SK-N-SH (cell line): Measurements from ENCODE around the gene TSTD1. TPM values are rescaled to one million over a fixed set of nuclear protein-coding genes. Genes with fewer than 3 reads are reported as not detected.

Experiments used
- CTCF ChIA-PET: fragments of 300-600, 350-600 bp; formaldehyde crosslinking; extraction: SDS; loops from one replicate; lab custom pipeline; 2021; lab: Yijun Ruan, JAX
- POLR2A ChIA-PET: fragments of 350-600 bp; sonication (Branson Sonifier 250); formaldehyde crosslinking; extraction: SDS; loops from one replicate; lab custom pipeline; 2020; ENCODE audit warnings: antibody characterized with exemption, inconsistent platforms; lab: Yijun Ruan, JAX
- DNase-seq: peaks from one replicate; pipeline ENCODE4 v3.0.0; 2012
- H2AFZ ChIP-seq: fragments of 200-600 bp; sonication (generic); 2 replicates; pipeline ENCODE4 v1.8.1; 2016; ENCODE audit warnings: antibody characterized with exemption, mild to moderate bottlenecking, low read depth
- H3F3A ChIP-seq: fragments of 200-600 bp; sonication (generic); replicated peaks from 2 replicates; pipeline ENCODE3; 2016; ENCODE audit warnings: antibody characterized with exemption, mild to moderate bottlenecking; ENCODE audit not compliant: insufficient read depth
- H3K27ac ChIP-seq, 2 experiments: fragments of 200-500 bp in 1 of 2; fragments of 200-600 bp in 1 of 2; sonication (Bioruptor generic) in 1 of 2; sonication (generic), shearing (Covaris generic) in 1 of 2; 2 replicates each; pipeline versions ENCODE4 v1.5.1 to v1.6.1; 2014 to 2016; ENCODE audit warnings: low read depth in 2 of 2, inconsistent platforms in 1 of 2, low read length in 1 of 2, mild to moderate bottlenecking in 1 of 2, mixed read lengths in 1 of 2
- H3K27me3 ChIP-seq: fragments of 200-600 bp; sonication (generic), shearing (Covaris generic); 2 replicates; pipeline ENCODE4 v1.6.1; 2016; ENCODE audit warnings: mixed run types; ENCODE audit not compliant: insufficient read depth
- H3K36me3 ChIP-seq, 2 experiments: fragments of 200-500 bp in 1 of 2; fragments of 200-600 bp in 1 of 2; sonication (Bioruptor generic) in 1 of 2; sonication (generic) in 1 of 2; replicated peaks in 1 of 2; 2 replicates each; pipeline versions ENCODE3 to v1.5.1; 2014 to 2016; ENCODE audit warnings: low read length in 1 of 2, mild to moderate bottlenecking in 1 of 2; ENCODE audit not compliant: insufficient read depth in 2 of 2, control insufficient read depth in 1 of 2
- H3K4me1 ChIP-seq, 2 experiments: fragments of 200-500 bp in 1 of 2; fragments of 200-600 bp in 1 of 2; sonication (Bioruptor generic) in 1 of 2; sonication (generic), shearing (Covaris generic) in 1 of 2; 2 replicates each; pipeline versions ENCODE4 v1.5.1 to v1.6.1; 2014 to 2016; ENCODE audit warnings: low read depth in 1 of 2, low read length in 1 of 2, mixed run types in 1 of 2; ENCODE audit not compliant: insufficient read depth in 2 of 2, control insufficient read depth in 1 of 2
- H3K4me2 ChIP-seq: fragments of 200-600 bp; sonication (generic), shearing (Covaris generic); 2 replicates; pipeline ENCODE4 v1.6.1; 2017; ENCODE audit warnings: mixed run types
- H3K4me3 ChIP-seq, 2 experiments: fragments of 200-500 bp in 1 of 2; fragments of 200-600 bp in 1 of 2; sonication (Bioruptor generic) in 1 of 2; sonication (generic), shearing (Covaris generic) in 1 of 2; 2 replicates each; pipeline versions ENCODE4 v1.5.1 to v1.8.1; 2014 to 2016; ENCODE audit warnings: low read depth in 2 of 2, inconsistent platforms in 1 of 2, low read length in 1 of 2, mild to moderate bottlenecking in 1 of 2, mixed read lengths in 1 of 2, moderate library complexity in 1 of 2
- H3K79me2 ChIP-seq: fragments of 200-600 bp; sonication (generic); 2 replicates; pipeline ENCODE4 v1.8.1; 2017; ENCODE audit warnings: mild to moderate bottlenecking; ENCODE audit not compliant: insufficient read depth
- H3K9ac ChIP-seq: fragments of 200-600 bp; sonication (generic); 2 replicates; pipeline ENCODE4 v1.6.1; 2017; ENCODE audit warnings: mixed run types
- H3K9me2 ChIP-seq: fragments of 200-600 bp; sonication (generic); 2 replicates; pipeline ENCODE4 v1.6.1; 2017; ENCODE audit warnings: mixed run types
- H3K9me3 ChIP-seq: fragments of 200-600 bp; sonication (generic); 2 replicates; pipeline ENCODE4 v1.6.1; 2017; ENCODE audit warnings: mixed run types, mild to moderate bottlenecking, moderate library complexity
- H4K20me1 ChIP-seq: fragments of 200-600 bp; sonication (generic); 2 replicates; pipeline ENCODE4 v1.6.1; 2017; ENCODE audit warnings: mild to moderate bottlenecking, mixed run types; ENCODE audit not compliant: insufficient read depth
- EP300 ChIP-seq, 2 experiments: IDR thresholded peaks; 2 replicates each; pipeline versions ENCODE4 v1.4.0 to v1.6.1; 2012; ENCODE audit warnings: borderline replicate concordance in 1 of 2, low read depth in 1 of 2, low read length in 1 of 2
- EZH2phosphoT487 ChIP-seq: fragments of 200-600 bp; sonication (generic); IDR thresholded peaks from 2 replicates; pipeline ENCODE4 v1.6.1; 2017; ENCODE audit warnings: low read depth, mixed run types, mild to moderate bottlenecking, antibody characterized with exemption, moderate library complexity, borderline replicate concordance
- FOXJ3 ChIP-seq: sonication (generic); formaldehyde crosslinking; IDR thresholded peaks from 2 replicates; pipeline ENCODE4 v1.5.1; 2020; ENCODE audit warnings: mild to moderate bottlenecking, missing genetic modification reagents
- FOXM1 ChIP-seq: IDR thresholded peaks from 2 replicates; pipeline ENCODE4 v1.4.0; 2012; ENCODE audit warnings: low read depth, mild to moderate bottlenecking
- JUND ChIP-seq: IDR thresholded peaks from 2 replicates; pipeline ENCODE4 v1.4.0; 2012
- MEF2A ChIP-seq: IDR thresholded peaks from 2 replicates; pipeline ENCODE4 v1.4.0; 2012; ENCODE audit warnings: low read depth, borderline replicate concordance
- NFIC ChIP-seq: IDR thresholded peaks from 2 replicates; pipeline ENCODE4 v1.4.0; 2012; ENCODE audit warnings: borderline replicate concordance
- NRF1 ChIP-seq: IDR thresholded peaks from 2 replicates; pipeline ENCODE4 v1.6.1; 2012; ENCODE audit warnings: low read depth, mild to moderate bottlenecking, low read length
- PBX3 ChIP-seq: IDR thresholded peaks from 2 replicates; pipeline ENCODE4; 2012
- POLR2AphosphoS5 ChIP-seq: IDR thresholded peaks from 2 replicates; pipeline ENCODE4 v1.6.1; 2012; ENCODE audit warnings: low read depth, low read length
- RXRA ChIP-seq: IDR thresholded peaks from 2 replicates; pipeline ENCODE4 v1.4.0; 2012; ENCODE audit warnings: low read depth, mild to moderate bottlenecking, borderline replicate concordance
- SMC3 ChIP-seq: IDR thresholded peaks from 2 replicates; pipeline ENCODE4 v1.6.1; 2012; ENCODE audit warnings: low read depth, low read length, improper control_type of control experiment
- TCF12 ChIP-seq: IDR thresholded peaks from 2 replicates; pipeline ENCODE4 v1.4.0; 2012
- YY1 ChIP-seq: IDR thresholded peaks from 2 replicates; pipeline ENCODE4 v1.4.0; 2012; ENCODE audit warnings: low read depth, mild to moderate bottlenecking
- ZBTB33 ChIP-seq: IDR thresholded peaks from 2 replicates; pipeline ENCODE4 v1.4.0; 2012; ENCODE audit warnings: low read depth, borderline replicate concordance
- WGBS: methylation state at CpG from one replicate; pipeline ENCODE4 v1.1.6; 2017; ENCODE audit warnings: low lambda C conversion rate; 5-methylcytosine and 5-hydroxymethylcytosine counted together
- polyA plus RNA-seq, 3 experiments: library from polyadenylated mRNA; depleted of rRNA; stranded (reverse); fragments of >200 nt; gene quantifications; 2 replicates each; pipeline ENCODE4 v1.2.3, GENCODE V29; 2012
- TF ChIP-seq, protein P1 (sequence below): IDR thresholded peaks from 2 replicates; pipeline ENCODE4 v1.6.1; 2012; ENCODE audit warnings: mild to moderate bottlenecking, low read depth, low read length, moderate library complexity

Gene TSTD1
- polyA plus RNA-seq, 1 of the 3 experiments (the other 2 are of a cell fraction), result 93.9 TPM

DNA sequence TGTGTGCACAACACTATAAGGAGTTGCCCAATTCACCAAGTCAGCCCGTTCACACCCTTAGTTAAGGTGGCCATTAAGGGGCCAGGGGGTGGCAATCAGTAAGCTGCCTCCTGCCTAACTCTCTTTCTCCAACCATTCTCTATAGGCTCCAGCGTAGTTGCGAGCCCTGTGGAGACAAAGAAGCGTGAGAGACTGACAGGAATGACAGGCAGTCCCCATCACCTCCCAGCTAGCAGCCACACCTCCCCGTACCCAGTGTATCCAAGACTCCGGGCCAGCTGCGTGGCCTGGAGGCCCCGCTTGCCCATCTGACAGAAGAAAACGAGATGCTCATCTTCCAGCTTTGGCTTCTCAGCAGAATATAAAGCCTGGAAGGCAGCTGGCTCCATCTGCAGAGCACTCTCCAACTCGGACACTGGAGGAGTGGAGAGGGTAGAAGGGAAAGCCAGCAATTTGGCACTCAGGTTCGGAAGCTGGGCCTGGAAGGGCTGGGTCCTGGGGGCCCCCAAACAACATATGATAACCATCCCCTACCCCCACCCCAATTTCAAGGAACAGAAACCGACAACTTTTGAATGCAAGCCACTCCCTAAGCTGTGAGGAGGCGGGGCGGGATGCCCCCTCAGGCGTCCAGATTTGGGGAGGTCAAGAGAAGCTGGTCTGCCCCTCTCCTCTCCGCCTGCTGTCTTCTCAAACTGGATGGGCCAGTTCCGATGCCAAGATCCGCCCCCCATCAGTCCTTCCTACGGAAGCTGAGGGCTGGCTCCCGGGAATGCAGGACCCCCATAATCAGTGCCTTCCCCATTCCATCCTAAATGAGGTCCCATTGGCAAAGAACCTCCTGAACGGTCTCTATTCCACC is 872 bp downstream of the TSTD1 start:
- Histone ChIP-seq H3K27ac (peak overlapping the region in 1 of 2 experiments; percentile 54; a peak in 1 of 4 replicates), H3K4me3 (peak overlapping the region; percentile 55 to 60), H3K4me2 (peak overlapping the region; percentile 74), H3K36me3 (peaks cover 17 to 33% of the 10 kb centered on the region in 2 experiments), H3K9me2 (no peaks in the 10 kb centered on the region), H3K27me3 (no peaks in the 10 kb centered on the region), H4K20me1 (no peaks in the 10 kb centered on the region), H3F3A (no peaks in the 10 kb centered on the region), H3K4me1 (peaks cover 0 to 4% of the 10 kb centered on the region in 2 experiments; a peak in 1 of 4 replicates), H3K9ac (peak overlapping the region; percentile 66), H3K9me3 (no peaks in the 10 kb centered on the region), H2AFZ (peak overlapping the region; percentile 74; the same call in 1 of the 2 replicates), H3K79me2 (peaks cover 6% of the 10 kb centered on the region; the same call in 1 of the 2 replicates)
- ChIA-PET POLR2A (interaction anchor here (0.7 to 1.7 kb wide), 3 partner anchors 8 to 264 kb away, joined by 3 to 11 read pairs (median 4); partner anchors contain the start of gene USF1), CTCF (interaction anchor here (0.6 to 6.9 kb wide), 7 partner anchors 9 to 101 kb away, joined by 3 to 43 read pairs (median 6); partner anchors contain the start of gene KLHDC9)
- WGBS, result 65% methylated on average over 21 of the region's 21 CpGs
- TF ChIP-seq RXRA (no peak), ZBTB33 (no peak), FOXM1 (no peak), SMC3 (no peak), NFIC (no peak), EP300 (IDR thresholded peaks at IDR 0.05; ENCODE audit: borderline replicate concordance in 1 of 2, low read depth in 1 of 2, low read length in 1 of 2) (no peak)
- DNase-seq, result no peak

GRCh38 chr1:161033751-161034150 is 5.0 kb downstream of the TSTD1 start:
- no peak overlapping the region for H3K4me3 ChIP-seq
- ChIA-PET CTCF (interaction anchor here (0.9 to 1.3 kb wide), 2 partner anchors 9 to 32 kb away, joined by 3 to 4 read pairs; no protein-coding TSS in a partner anchor), POLR2A (no interaction called here)
- no peaks in the 10 kb centered on the region for H4K20me1 ChIP-seq
- TF ChIP-seq TCF12, result no peak
- TF ChIP-seq NRF1, result no peak
- TF ChIP-seq PBX3, result no peak
- TF ChIP-seq FOXM1, result no peak
- no peak for TF ChIP-seq JUND
- no peak for TF ChIP-seq FOXJ3
- no peak for TF ChIP-seq EZH2phosphoT487
- no peak for TF ChIP-seq POLR2AphosphoS5
- TF ChIP-seq YY1, result no peak
- no peak for TF ChIP-seq MEF2A
- TF ChIP-seq, protein P1, sequence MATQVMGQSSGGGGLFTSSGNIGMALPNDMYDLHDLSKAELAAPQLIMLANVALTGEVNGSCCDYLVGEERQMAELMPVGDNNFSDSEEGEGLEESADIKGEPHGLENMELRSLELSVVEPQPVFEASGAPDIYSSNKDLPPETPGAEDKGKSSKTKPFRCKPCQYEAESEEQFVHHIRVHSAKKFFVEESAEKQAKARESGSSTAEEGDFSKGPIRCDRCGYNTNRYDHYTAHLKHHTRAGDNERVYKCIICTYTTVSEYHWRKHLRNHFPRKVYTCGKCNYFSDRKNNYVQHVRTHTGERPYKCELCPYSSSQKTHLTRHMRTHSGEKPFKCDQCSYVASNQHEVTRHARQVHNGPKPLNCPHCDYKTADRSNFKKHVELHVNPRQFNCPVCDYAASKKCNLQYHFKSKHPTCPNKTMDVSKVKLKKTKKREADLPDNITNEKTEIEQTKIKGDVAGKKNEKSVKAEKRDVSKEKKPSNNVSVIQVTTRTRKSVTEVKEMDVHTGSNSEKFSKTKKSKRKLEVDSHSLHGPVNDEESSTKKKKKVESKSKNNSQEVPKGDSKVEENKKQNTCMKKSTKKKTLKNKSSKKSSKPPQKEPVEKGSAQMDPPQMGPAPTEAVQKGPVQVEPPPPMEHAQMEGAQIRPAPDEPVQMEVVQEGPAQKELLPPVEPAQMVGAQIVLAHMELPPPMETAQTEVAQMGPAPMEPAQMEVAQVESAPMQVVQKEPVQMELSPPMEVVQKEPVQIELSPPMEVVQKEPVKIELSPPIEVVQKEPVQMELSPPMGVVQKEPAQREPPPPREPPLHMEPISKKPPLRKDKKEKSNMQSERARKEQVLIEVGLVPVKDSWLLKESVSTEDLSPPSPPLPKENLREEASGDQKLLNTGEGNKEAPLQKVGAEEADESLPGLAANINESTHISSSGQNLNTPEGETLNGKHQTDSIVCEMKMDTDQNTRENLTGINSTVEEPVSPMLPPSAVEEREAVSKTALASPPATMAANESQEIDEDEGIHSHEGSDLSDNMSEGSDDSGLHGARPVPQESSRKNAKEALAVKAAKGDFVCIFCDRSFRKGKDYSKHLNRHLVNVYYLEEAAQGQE, result no peak
- no peak overlapping the region for H3K27ac ChIP-seq
- DNase-seq, result no peak
- H2AFZ ChIP-seq, result no peak overlapping the region
- no peaks in the 10 kb centered on the region for H3K27me3 ChIP-seq
- no peaks in the 10 kb centered on the region for H3F3A ChIP-seq
- H3K4me2 ChIP-seq, result no peak overlapping the region
- no peaks in the 10 kb centered on the region for H3K9me3 ChIP-seq
- WGBS, result 88% methylated on average over 3 of the region's 3 CpGs
- peaks cover 10% of the 10 kb centered on the region; the same call in 1 of the 2 replicates for H3K79me2 ChIP-seq
- H3K36me3 ChIP-seq, result no peaks in the 10 kb centered on the region
- H3K4me1 ChIP-seq, result peaks cover 0 to 2% of the 10 kb centered on the region in 2 experiments; a peak in 1 of 4 replicates
- H3K9me2 ChIP-seq, result no peaks in the 10 kb centered on the region
- no peak overlapping the region for H3K9ac ChIP-seq
